Thymus (tissue), 11 donors: ENCODE results near the gene PRKCA. TPM values are rescaled to one million over a fixed set of nuclear protein-coding genes. Genes with fewer than 3 reads are reported as not detected.
"Not testable (repeated sequence)": the region's sequence is repeated elsewhere in the genome, so short reads cannot be mapped to it uniquely, and the experiment has no call there.

Experiments
- DNase-seq, 9 donors: peaks; one replicate each; pipeline ENCODE4 v3.0.0-alpha.2; 2013; ENCODE audit warnings: low spot score in 9 of 9, low read depth in 6 of 9, missing footprints in 1 of 9
- H3K27ac ChIP-seq, 2 donors: one replicate each; pipeline ENCODE4 v1.5.1; 2013; ENCODE audit warnings: control low read depth in 1 of 2, low read depth in 1 of 2, low read length in 1 of 2, mild to moderate bottlenecking in 1 of 2, moderate library complexity in 1 of 2
- H3K27me3 ChIP-seq, 2 donors: one replicate each; pipeline ENCODE4 v1.5.1; 2013; ENCODE audit warnings: low read length in 1 of 2; ENCODE audit not compliant: control insufficient read depth in 2 of 2, insufficient read depth in 1 of 2
- H3K36me3 ChIP-seq, 2 donors: one replicate each; pipeline ENCODE4 v1.5.1; 2013; ENCODE audit warnings: low read length in 1 of 2, mild to moderate bottlenecking in 1 of 2, moderate library complexity in 1 of 2; ENCODE audit not compliant: control insufficient read depth in 2 of 2, insufficient read depth in 2 of 2
- H3K4me1 ChIP-seq, 2 donors: one replicate each; pipeline ENCODE4 v1.5.1; 2013; ENCODE audit warnings: low read length in 2 of 2; ENCODE audit not compliant: control insufficient read depth in 2 of 2, insufficient read depth in 2 of 2
- H3K4me3 ChIP-seq, 2 donors: one replicate each; pipeline ENCODE4 v1.5.1; 2013; ENCODE audit warnings: low read length in 2 of 2, control low read depth in 1 of 2, mild to moderate bottlenecking in 1 of 2
- H3K9me3 ChIP-seq, 2 donors: one replicate each; pipeline ENCODE4 v1.5.1; 2013; ENCODE audit warnings: low read length in 1 of 2, mild to moderate bottlenecking in 1 of 2; ENCODE audit not compliant: control insufficient read depth in 2 of 2, insufficient read depth in 1 of 2
- WGBS: extraction: QIAGEN DNeasy Blood & Tissue Kit; methylation state at CpG from one replicate; pipeline ENCODE4 v1.1.7; 2013; 5-methylcytosine and 5-hydroxymethylcytosine counted together
- polyA plus RNA-seq: library from polyadenylated mRNA; stranded (reverse); fragments of 200-250 nt; gene quantifications from one replicate; pipeline ENCODE4 v1.2.3, GENCODE V29; 2013
- total RNA-seq: library from RNA; stranded (reverse); fragments of 120-200 nt; gene quantifications from one replicate; pipeline ENCODE4 v1.2.4, GENCODE V29; 2013
- donor health status: healthy.

Gene PRKCA
- total and polyA plus RNA-seq, 2 donors: 2.7 to 3.2 TPM

- no peak overlapping the region for H3K27ac ChIP-seq
- no peak overlapping the region for H3K4me3 ChIP-seq
- DNase-seq: no peak
- H3K27me3 ChIP-seq: no peaks in the 10 kb centered on the region
- 96% methylated on average over 7 of the region's 7 CpGs for WGBS
- no peaks in the 10 kb centered on the region for H3K9me3 ChIP-seq
- H3K4me1 ChIP-seq: no peaks in the 10 kb centered on the region
- no peaks in the 10 kb centered on the region for H3K36me3 ChIP-seq
Measured at GRCh38 chr17:66310528-66311148, 8.2 kb downstream of the PRKCA start.

- H3K4me3 ChIP-seq: no peak overlapping the region
- no peaks in the 10 kb centered on the region for H3K4me1 ChIP-seq
- WGBS: 96% methylated on average over 8 of the region's 8 CpGs
- H3K27ac ChIP-seq: no peak overlapping the region
- DNase-seq: no peak
- no peaks in the 10 kb centered on the region for H3K36me3 ChIP-seq
- no peaks in the 10 kb centered on the region for H3K27me3 ChIP-seq
- no peaks in the 10 kb centered on the region for H3K9me3 ChIP-seq
Measured at GRCh38 chr17:66312912-66313311, 10.5 kb downstream of the PRKCA start.

DNA sequence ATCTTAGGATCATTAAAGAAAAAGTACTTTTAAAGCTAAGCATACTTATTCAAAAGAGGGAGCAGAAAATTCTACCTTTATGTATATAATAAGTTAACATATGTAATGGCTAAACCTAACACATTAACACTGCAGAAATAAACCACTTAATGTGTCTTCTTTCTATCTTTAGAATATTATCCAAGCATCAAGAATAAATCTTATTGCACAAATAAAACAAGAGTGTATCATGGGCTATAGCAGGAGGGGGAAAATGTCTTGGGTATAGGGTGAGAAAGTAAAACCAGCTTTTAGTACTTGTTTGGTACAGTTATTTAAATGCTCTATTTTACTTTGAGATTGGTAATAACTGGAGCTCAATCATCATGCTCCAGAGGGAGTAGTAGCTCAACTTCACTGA, 10.9 kb downstream of the PRKCA start:
- H3K27ac ChIP-seq: no peak overlapping the region
- H3K9me3 ChIP-seq: no peaks in the 10 kb centered on the region
- H3K4me1 ChIP-seq: no peaks in the 10 kb centered on the region
- no peak for DNase-seq
- H3K27me3 ChIP-seq: no peaks in the 10 kb centered on the region
- no peaks in the 10 kb centered on the region for H3K36me3 ChIP-seq
- H3K4me3 ChIP-seq: no peak overlapping the region

DNA sequence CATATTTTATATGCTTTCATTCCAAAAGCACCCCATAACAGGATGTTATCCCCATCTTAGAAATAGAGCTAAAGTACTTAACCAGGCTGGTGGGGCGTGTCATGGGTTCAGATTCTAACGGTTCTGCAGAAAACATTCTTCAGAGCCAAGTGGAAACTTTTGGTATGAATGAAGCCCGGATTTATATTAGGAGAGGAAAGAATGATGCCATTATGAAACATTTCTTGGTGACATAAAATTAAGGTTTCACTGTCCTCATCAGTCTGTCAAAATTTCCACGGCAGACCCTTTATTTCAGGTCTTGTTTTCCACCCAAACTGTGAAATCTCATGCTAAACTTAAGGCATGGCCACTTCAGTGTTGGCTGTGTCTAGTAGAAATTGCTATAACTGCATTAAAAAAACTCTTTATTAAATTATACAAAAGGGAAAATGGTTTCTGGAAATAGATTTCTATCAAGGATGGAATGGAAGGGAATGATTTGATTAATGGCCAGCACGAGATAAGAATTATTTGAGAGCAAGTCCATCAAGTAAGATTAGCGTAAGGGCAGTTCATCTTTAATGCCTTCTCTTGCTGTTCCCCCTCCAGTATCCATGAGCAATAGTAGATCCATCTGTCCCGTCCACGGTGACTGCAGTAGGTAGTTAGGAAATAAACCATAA, 11.7 kb downstream of the PRKCA start:
- H3K27ac ChIP-seq: no peak overlapping the region
- DNase-seq: no peak
- H3K36me3 ChIP-seq: no peaks in the 10 kb centered on the region
- no peak overlapping the region for H3K4me3 ChIP-seq
- H3K27me3 ChIP-seq: no peaks in the 10 kb centered on the region
- H3K4me1 ChIP-seq: no peaks in the 10 kb centered on the region
- WGBS: 96% methylated on average over 8 of the region's 8 CpGs
- H3K9me3 ChIP-seq: no peaks in the 10 kb centered on the region

DNA sequence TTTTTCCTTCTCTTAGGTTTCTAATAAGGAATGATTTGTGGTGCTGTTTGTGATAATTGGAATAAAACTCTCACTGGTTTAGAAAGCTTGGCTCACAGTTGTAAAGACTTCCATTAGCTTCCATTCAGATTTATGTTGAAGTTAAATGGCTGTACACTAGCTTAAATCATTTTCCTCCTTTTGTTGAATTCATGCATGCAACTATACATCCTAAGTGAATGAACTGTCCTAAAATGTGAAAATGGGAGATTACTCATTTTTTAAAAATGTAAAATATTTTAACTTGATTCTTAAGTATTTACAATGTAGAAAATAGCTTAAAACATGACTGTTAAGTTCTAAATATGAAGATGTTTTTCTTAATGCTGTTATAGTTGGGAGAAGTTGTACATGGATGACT, 15.2 kb downstream of the PRKCA start:
- DNase-seq: no peak
- H3K4me1 ChIP-seq: no peaks in the 10 kb centered on the region
- peaks cover 0 to 4% of the 10 kb centered on the region in 2 donors for H3K9me3 ChIP-seq
- no peak overlapping the region for H3K27ac ChIP-seq
- H3K4me3 ChIP-seq: no peak overlapping the region
- H3K36me3 ChIP-seq: no peaks in the 10 kb centered on the region
- H3K27me3 ChIP-seq: no peaks in the 10 kb centered on the region

GRCh38 chr17:66319226-66319625, 16.8 kb downstream of the PRKCA start:
- H3K36me3 ChIP-seq: no peaks in the 10 kb centered on the region
- whole genome bisulfite sequencing: 94% methylated on average over 4 of the region's 4 CpGs
- peaks cover 0 to 4% of the 10 kb centered on the region in 2 donors for H3K9me3 ChIP-seq
- no peak for DNase-seq
- no peak overlapping the region for H3K27ac ChIP-seq
- H3K4me1 ChIP-seq: no peaks in the 10 kb centered on the region
- H3K4me3 ChIP-seq: no peak overlapping the region
- no peaks in the 10 kb centered on the region for H3K27me3 ChIP-seq

GRCh38 chr17:66322764-66323163, 20.4 kb downstream of the PRKCA start:
- Histone ChIP-seq H3K36me3 (no peaks in the 10 kb centered on the region), H3K27me3 (no peaks in the 10 kb centered on the region), H3K4me3 (no peak overlapping the region), H3K4me1 (no peaks in the 10 kb centered on the region), H3K9me3 (peaks cover 0 to 4% of the 10 kb centered on the region in 2 donors), H3K27ac (no peak overlapping the region)
- DNase-seq: no peak

DNA sequence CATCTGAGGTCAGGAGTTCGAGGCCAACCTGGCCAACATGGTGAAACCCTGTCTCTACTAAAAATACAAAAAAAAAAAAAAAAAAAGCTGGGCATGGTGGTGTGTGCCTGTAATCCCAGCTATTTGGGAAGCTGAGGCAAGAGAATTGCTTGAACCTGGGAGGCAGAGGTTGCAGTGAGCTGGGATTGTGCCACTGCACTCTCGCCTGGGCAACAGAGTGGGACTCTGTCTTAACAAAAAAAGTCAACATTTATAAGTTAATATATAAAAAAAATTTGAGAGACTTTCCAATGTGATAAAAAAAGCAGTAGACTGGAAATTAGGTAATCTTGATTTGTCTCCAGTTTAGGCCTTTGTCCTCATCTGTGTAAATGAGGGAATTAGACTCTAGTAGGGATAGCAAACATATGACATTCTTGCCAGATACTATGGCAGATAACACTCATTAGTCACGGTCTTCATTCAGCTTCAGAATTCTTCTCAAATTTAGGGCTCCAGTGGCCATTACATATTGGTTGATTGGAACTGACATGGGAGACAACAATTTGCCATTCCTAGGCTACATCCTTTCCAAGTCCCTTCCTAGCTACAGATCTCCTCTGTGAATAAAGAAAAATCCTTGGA, 22.1 kb downstream of the PRKCA start:
- not testable (repeated sequence) for H3K27ac ChIP-seq, H3K9me3 ChIP-seq, DNase-seq, H3K36me3 ChIP-seq, H3K4me3 ChIP-seq, H3K4me1 ChIP-seq, H3K27me3 ChIP-seq
- WGBS: 90% methylated on average over 3 of the region's 3 CpGs

DNA sequence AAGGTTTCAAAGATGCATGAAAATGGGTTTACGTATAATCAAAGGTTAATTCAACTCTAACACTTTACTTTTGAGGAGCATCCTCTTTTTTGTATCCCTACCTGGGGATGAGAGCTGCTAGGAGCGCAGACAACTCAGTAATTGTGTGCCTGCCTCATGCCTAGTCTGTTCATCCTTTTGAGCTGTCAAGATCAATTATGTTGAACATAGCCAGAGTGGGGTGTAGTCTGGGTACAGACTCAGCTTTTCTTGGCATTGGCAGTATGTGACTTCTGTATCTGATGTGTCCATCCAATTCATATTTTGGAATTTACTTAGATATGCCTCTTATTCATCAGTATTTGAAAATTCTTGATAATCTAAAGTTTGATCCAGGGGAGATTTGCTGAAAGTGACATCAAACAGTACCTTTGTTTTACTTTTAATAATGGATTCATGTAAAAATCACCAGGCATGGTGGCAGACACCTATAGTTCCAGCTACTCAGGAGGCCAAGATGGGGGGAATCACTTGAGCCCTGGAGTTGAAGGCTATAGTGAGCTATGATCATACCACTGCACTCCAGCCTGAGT, 24.1 kb downstream of the PRKCA start:
- Histone ChIP-seq H3K4me3 (no peak overlapping the region), H3K36me3 (no peaks in the 10 kb centered on the region), H3K9me3 (peaks cover 0 to 5% of the 10 kb centered on the region in 2 donors), H3K4me1 (peaks cover 2 to 9% of the 10 kb centered on the region in 2 donors), H3K27ac (no peak overlapping the region), H3K27me3 (no peaks in the 10 kb centered on the region)
- WGBS: 97% methylated on average over 2 of the region's 2 CpGs
- DNase-seq: no peak
